Measurements from ENCODE around the gene CAMK1D.
"Not testable (repeated sequence)": the region's sequence is repeated elsewhere in the genome, so short reads cannot be mapped to it uniquely, and the experiment has no call there.

Gene CAMK1D

DNA sequence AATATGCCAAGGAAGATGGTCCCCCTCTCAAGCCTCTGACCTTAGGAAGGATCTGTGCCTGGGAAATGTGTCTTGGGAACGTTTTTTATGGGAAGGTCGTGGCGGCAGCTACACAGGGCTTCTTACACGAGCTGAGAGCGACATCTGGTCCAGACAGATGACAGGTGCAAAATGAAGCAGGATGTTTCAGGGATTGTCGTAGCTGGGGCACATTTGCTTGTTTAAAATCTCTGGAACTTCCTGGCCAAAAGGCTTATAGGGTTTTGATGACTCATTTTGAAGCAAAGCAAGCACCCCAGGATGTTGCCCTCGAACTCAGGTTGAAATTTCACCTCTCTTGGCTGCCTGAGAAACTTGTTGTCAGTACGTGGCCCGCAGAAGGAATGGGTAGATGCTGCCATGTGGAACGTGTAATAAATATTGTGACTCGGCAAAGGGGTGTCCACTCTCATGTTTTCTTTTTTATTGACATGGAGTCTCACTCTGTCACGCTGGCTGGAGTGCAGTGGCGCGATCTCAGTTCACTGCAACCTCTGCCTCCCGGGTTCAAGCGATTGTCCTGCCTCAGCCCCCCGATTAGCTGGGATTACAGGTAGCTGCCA, 117.5 kb downstream of the CAMK1D start:
- no peak for DNase-seq (ENCODE audit: low read depth)

DNA sequence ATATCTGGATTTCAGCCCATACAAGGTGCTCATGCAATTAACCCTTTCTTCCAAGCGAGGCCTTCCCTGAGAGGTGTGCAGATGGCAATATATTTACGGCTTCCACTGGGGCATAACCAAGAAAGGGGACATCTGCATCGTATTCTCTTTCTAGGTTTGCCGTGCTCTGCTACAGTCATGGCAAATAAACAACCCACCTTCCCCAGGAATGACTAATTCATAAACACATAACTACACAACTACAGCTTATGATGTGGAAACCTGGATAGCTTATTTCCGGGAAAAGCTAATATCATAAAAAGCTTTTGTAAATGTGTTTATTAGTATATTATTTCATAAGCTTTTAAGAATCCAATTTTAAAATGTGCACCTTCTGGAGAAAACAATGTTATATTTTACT, 120.0 kb downstream of the CAMK1D start:
- no peak for DNase-seq (ENCODE audit: low read depth)

DNA sequence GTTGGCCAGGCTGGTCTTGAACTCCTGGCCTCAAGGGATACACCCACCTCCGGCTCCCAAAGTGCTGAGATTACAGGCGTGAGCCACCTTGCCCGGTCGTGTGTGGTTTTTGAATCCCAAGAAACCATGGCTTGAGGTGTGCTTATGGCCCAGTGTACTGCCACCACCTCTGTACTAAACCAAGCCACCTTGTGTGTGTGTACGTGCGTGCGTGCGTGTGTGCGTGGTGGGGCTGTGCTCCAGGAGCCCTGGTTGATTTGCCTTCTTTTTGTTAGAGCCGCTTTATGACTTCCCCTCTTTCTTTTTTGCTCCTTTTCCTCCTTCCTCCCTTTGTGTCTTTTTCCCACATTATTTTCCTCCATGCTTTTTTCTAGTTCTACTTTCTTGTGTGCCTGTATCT, 121.4 kb downstream of the CAMK1D start:
- no peak for DNase-seq (ENCODE audit: low read depth)

DNA sequence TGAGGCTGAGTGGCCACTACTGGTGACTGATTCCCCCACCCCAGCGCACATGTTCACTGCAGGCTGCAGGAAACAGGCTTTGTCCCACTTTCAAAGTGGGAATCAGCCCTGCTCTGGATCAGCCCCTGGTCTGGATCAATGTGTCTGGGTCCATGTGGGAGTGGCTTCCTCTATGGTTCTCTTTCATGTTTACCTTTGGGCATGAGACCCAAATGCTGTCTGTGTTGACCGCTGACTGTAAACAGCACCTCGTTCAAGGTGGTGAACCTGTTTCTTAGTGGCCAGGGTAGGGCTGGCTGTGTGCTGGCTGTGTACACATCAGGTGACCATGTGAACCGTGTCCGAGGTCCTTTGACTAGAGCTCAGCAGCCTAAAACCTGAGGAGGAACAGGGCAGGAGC, 121.8 kb downstream of the CAMK1D start:
- DNase-seq (ENCODE audit: low read depth) = no peak

DNA sequence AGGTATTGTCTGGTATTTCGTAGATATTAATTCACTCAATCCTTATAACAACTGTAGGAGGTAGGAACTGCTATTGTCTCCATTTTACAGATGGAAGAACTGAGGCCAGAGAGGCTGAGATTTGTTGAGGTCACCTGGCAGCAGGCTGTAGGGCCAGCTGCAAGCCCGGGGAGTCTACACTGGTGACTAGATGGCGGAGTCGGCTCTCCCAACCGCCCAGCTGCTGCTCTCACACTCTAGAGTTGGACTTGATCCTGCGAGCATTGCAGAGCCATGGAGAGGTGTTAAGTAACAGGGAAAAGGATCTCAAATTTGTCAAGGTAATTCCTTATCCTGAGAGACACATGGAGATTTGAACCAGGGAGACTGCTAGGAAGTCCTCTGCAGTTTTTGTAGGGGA, 124.1 kb downstream of the CAMK1D start:
- no peak for DNase-seq (ENCODE audit: low read depth)

DNA sequence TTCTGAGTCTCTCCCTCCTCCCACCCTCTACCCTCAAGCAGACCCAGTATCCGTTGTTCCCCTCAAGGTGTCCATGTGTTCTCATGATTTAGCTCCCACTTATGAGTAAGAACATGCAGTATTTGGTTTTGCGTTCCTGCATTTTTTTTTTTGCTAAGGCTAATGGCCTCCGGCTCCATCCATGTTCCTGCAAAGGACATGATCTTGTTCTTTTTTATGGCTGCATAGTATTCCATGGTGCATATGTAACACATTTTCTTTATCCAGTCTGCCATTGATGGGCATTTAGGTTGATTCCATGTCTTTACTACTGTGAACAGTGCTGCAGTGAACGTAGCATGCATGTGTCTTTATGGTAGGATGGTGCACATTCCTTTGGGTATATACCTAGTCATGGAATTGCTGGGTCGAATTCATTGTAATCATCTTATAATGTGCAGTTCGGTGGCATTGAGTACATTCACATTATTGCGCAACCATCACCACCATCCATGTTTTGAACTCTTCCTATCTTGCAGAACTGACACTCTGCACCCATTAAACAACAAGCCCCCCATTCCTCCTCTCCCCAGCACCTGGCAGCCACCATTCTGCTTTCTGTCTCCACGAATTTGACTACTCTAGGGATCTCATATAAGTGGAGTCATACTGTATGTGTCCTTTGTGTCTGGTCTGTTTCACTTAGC, 125.5 kb downstream of the CAMK1D start:
- no peak for DNase-seq (ENCODE audit: low read depth)

DNA sequence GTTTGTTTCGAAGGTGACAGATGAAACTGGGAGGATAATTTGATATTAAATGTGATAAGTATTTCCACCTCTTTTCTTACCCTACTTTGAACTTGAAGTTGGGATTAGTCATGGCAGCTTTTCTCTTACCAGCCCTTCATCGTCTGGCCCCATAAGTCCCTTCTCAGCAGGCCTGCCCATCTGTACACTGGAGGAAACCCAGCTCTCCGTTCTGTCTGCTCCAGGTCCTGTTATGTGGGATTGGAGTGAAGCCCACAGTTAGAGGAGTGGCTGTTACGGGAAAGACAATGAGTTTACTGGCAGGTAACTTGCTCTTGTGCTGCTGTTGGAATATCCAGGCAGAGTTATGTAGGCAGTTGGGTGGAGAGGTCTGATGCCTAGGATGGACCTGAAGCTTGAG, 127.3 kb downstream of the CAMK1D start:
- no peak for DNase-seq (ENCODE audit: low read depth)

DNA sequence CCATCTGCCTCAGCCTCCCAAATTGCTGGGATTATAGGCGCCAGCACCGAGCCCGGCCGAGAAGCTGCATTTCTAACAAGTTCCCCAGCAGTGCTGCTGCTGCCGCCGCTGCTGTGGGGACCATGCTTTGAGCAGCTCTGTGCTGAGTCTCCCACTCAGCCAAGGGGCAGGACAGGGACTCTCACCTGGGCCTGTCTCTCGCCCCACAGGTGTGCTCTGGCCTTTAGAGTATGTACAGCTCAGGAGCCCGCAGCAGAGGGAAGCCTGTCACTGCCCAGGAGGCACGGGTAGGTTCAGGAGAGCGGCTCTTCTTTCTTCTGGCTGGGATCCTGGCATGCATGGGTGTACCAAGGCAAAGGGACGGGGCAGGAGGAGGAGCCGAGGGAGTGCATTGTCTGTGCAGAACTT, 130.1 kb downstream of the CAMK1D start:
- no peak for DNase-seq (ENCODE audit: low read depth)

DNA sequence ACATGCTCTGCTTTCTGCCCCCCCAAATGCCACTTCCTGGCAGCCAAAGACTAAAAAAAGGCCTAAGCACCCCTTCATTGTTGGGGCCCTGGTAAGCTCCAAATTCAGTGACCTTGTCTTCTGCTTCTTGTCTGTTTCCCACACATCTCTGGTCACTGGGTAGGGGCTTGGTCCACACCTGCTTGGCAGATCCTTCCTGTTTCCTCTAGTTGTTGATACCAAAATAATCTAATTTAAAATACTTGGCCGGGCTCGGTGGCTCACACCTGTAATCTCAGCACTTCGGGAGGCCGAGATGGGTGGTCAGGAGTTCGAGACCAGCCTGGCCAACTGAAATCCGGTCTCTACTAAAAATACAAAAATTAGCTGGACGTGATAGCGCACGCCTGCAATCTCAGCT, 130.6 kb downstream of the CAMK1D start:
- no peak for DNase-seq (ENCODE audit: low read depth)

DNA sequence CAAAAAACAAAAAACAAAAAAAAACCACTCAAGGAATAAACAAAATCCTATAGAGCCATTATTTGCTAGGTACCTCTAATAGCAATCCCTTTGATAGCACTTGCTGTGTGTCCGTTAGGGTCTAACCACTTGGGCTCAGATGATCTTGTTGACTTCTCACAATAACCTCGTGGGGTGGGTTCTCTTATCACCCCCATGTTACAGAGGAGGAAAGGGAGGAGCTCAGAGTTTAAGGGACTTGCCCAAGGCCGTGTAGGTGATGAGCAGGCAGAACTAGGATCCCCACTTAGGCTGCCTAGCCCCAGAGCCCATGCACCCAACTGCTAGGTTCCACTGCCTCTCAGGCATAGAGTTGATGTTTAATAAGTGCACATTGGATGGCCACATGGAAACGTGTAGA, 131.1 kb downstream of the CAMK1D start:
- DNase-seq (ENCODE audit: low read depth) = no peak

DNA sequence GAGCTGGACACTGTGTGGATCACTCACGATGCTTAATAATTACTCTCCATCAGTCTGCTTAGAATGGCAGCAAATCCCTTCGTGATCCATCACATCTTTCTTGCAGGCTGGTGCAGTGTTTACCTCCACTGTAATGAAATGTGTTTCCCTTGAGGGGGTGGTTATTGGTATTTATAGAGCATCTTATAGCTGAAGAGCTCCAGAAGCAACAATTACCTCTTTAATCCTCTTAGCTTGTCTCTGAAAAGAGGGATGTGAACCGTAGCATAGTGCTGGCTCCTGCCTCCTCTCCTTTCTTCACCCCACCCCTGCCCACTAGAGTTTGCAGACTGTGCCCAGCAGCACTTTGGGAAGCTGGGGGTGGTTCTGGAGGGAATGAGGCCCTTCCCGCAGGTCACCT, 132.6 kb downstream of the CAMK1D start:
- DNase-seq (ENCODE audit: low read depth) = no peak

DNA sequence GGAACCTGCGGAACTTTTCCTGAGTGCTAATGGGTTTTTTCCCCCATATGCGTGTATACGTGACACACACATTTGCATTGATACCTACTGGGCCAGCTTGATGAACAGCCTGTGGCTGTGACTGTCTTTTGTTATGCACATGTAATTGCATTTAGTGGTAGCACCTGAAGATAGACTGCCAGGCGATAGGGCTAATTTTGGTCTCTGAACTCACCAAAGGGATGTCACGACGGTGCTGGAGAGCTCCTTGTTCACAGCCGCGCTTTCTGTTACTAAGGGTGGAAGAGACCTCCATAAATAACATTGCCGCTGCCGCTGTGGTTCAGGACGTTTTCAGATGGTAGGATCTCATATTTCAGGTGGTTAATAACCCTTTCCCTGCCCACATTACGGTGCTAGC, 133.2 kb downstream of the CAMK1D start:
- DNase-seq (ENCODE audit: low read depth) = no peak

DNA sequence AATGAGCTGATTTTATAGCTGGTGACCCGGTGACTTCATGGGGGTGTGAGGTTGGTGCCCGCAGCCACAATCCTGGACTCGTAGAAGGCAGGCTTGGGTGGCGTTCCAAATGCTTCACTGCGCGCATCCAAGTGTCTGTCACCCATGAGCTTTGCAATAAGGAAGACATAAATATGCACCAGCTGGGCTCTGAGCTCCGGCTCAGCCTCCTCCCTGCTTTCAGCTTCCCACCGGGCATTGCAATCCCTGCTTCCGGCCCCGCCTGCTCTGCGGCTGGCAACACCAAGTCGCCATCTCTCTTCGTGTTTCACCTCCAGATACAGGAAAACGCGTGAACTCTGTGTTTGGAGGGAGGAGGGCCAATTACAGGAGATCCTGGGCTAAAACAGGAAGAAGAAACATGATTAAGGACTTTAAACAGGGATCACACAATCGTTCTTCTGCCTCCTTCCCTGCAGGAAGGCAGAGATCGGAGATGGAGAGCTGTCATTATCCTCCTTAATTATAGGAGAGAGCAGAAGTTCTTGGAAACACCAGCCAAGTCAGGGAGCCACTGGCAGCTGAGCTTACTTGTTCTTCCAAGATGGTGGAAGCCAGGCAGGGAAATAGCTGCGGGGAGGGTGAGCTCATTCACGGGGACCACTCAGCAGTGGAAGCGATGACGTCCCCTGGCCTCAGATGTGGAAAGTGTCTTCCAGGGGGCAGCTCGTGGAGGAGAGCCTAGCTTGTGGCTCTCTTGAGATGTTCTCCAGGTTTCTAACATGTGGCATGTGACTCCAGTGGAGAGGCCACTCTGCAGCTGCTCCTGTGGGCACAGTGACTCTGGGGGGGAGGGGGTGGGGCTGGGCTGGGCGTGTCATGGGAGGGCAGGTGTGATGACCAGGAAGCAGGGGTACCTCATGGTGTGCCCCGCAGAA, 134.9 kb downstream of the CAMK1D start:
- DNase-seq (ENCODE audit: low read depth) = no peak

DNA sequence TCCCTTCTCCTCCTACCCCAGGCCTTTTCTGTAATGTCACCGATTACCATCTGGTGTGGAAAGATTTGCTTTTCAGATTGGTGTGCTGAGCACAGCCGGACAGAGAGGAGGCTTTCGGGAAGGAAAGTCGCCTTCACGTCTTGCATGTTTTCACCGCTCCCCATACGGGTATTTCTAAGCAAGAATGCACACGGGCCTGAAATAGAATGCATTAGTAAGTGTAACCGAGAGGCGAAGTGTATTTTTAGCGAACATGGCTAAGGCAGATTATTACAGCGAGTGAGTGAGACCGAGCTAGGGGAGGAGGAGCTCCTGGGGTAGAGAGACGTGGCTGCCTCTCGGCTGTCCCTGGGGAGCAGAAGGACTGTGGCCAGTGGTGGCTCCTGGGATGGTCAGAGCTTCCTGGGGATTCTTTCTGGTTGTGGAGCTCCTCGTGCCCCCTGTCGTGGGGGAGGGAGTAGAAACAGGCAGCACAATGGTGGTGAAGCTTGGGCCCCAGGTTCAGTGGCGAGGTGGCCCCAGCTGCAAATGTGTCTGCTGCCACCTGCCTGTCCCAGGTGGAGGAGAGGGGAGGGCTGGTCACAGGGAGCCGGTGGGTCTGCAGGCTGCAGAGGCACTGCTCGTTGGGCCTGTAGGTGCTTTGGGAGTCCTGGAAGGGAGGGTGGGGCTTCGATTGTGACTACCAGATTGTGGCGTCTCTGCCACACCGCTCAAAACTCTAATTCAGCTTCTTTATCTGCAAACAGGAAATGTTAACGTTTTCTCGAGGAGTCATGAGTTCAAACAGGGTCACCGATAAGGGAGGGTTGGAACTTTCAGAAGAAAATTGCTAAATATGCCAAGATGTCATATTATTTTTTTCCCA, 135.8 kb downstream of the CAMK1D start:
- DNase-seq (ENCODE audit: low read depth) = no peak

DNA sequence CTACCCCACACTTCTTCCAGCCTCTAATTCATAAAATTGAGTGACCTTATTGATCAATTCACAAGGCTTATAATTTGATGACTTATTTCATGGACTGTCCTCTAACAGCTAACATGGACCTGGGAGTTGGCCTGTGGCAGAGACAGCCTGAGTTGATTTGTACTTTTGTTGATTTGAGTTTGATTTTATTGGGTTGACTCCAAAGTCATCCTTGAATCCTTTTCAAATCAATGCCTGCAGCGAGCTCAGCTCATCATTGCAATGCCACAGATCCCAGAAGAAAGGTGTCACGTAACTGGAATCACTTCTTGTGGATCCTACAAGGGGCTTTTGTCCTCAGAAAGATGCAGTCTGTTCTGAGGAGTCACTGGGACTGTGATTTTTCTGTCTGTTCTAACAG, 138.0 kb downstream of the CAMK1D start:
- DNase-seq (ENCODE audit: low read depth) = no peak

DNA sequence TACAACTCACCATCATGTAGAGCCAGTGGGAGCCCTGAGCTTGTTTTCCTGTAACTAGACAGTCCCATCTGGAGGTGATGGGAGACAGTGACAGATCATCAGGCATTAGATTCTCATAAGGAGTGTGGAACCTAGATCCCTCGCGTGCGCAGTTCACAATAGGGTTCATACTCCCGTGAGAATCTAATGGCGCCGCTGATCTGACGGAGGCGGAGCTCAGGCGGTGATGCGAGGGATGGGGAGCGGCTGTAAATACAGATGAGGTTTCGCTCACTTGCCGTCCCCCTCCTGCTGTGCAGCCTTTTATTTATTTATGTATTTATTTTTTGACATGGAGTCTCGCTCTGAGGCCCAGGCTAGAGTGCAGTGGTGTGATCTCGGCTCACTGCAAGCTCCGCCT, 139.3 kb downstream of the CAMK1D start:
- no peak for DNase-seq (ENCODE audit: low read depth)

DNA sequence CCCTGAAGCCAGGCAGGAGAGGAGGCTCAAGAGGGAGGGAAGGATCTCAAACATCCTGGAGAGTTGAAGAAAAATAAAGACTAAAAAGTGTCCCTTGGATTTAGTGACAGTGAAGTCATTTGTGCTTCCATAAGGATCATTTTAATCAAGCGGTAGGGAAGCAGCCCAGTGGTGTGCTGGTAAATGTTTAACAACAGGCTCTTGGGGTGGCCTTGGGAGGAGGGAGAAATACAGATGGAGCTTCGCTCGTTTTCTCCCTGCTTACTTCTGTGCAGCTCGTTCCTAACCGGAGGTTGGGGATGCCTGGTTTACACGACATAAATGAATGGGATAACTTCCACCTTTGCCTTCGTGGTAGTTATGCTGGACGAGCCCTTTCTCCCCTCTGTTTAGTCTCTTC, 140.0 kb downstream of the CAMK1D start:
- no peak for DNase-seq (ENCODE audit: low read depth)

DNA sequence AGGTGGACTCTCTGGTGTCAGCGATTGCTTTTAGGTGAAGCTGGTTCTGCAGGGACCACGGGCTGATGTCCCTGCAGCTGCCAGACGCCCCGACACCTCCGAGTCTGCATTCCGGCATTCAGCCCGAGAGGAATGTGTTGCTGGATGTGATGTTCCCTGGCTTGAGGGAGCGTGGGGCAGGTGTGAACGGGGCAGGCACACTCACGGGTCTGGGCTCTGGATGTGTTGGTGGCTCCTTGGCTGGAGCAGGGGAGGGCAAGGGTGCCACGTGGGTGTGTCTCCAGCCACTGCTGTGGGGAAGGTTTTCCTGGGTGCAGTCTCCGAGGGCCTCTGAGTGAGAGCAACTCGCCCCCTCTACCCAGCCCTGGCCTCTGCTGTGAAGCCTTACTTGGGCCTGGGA, 140.5 kb downstream of the CAMK1D start:
- no peak for DNase-seq (ENCODE audit: low read depth)

DNA sequence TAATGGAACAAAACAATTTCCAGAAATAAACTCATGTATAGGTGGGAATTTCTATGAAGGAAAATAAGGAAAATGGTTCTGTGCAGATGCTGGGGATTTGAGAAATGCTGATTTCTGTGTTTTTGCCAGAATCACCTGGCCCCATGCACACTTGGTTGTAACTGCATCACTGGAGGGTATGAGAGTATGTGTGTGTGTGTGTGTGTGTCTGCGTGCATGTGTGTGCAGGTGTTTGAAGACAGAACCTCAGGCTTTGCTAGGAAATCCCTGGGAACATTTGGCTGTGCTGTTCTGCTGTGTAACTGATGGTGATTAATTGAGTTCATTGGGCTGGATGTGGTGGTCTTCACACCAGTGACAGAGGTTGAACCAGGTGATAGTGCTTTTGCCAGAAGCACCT, 141.6 kb downstream of the CAMK1D start:
- no peak for DNase-seq (ENCODE audit: low read depth)

DNA sequence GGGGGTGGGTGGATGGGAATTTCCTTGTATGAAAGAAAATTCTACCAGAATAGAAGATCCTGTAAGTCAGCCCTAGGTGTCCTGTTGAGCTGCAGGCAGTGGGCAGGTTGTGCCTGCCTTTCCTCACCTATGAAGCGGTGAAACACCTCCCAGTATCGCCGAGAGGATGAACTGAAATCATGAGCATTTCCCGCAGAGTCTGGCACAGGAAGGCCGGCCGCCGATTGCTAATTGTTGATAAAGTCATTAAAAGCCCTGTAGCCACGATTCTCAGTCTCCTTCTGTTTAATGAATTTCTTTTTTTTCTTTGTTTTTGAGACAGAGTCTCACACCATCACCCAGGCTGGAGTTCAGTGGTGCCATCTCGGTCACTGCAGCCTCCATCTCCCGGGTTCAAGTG, 142.1 kb downstream of the CAMK1D start:
- DNase-seq (ENCODE audit: low read depth) = no peak

DNA sequence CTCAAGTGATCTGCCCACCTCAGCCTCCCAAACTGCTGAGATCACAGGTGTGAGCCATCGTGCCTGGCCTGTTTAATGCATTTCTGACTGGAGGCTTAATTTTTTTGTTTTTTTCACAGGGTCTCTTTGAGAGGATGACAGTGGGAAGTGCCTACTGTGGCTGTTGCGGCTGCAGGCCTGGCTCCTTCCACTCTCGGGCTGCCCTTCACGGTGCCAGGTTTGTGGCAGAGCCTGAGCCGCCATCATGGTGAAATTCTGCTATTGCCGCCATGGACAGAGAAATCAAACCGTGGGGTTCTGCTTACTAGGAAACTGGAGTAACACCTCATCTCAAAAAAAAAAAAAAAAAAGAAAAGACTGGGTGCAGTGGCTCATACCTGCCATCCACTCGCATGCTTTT, 142.7 kb downstream of the CAMK1D start:
- no peak for DNase-seq (ENCODE audit: low read depth)

DNA sequence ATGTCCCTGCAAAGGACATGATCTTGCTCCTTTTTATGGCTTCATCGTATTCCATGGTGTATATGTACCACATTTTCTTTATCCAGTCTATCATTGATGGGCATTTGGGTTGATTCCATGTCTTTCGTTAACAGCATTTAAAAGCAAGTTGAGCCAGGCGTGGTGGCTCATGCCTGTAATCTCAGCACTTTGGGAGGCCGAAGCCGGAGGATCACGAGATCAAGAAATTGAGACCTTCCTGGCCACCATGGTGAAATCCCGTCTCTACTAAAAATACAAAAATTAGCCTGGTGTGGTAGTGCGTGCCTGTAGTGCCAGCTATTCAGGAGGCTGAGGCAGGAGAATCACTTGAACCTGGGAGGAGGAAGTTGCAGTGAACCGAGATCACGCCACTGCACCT, 147.7 kb downstream of the CAMK1D start:
- not testable (repeated sequence) for DNase-seq (ENCODE audit: low read depth)
